ENCODE data around the gene PLCB2. TPM values are rescaled to one million over a fixed set of nuclear protein-coding genes. Genes with fewer than 3 reads are reported as not detected.

PLCB2 gene
- total RNA-seq, 2 donors from 2014 or later, result 5.7 to 9.5 TPM

DNA sequence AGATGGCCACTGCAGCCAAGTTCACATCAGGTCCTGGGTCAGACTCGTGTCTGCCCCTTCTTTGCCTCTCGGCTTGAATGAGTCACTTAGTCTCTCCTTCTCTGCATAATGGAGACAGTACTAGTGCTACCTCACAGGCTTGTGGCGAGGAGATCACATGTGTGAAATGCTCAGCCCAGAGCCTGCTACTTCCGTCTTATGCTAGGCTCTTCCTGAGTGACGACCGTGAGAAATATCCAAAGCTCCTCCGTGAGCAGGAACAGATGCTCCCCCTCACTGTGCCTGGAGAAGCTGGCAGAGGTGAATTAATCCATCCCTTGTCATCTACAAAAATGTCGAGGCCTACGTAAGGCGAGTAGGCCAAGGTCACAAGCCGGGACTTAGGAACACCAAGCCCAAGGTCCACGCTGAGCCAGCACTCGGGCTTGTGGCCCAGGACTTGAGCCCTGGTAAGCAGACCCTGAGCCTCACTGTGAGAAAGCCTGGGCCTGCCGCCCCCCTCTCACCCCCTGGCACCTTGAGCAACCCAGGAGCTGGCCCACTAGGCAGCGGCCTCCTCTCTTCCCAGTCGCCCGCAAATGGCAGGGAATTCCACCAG is 51.0 kb downstream of the PLCB2 start:
- intact Hi-C loops (cut with DNase I), result no loop called here
- Histone ChIP-seq H3K9ac (ENCODE audit: low read depth in 2 of 2, low read length in 2 of 2) (no peak overlapping the region), H3K4me1 (no peaks in the 10 kb centered on the region), H3K36me3 (no peaks in the 10 kb centered on the region), H3K4me3 (no peak overlapping the region), H3K27me3 (peaks cover 19% of the 10 kb centered on the region), H3K27ac (no peak overlapping the region), H3K9me3 (no peaks in the 10 kb centered on the region)
- DNase-seq, result no peak
- TF ChIP-seq, protein P1, sequence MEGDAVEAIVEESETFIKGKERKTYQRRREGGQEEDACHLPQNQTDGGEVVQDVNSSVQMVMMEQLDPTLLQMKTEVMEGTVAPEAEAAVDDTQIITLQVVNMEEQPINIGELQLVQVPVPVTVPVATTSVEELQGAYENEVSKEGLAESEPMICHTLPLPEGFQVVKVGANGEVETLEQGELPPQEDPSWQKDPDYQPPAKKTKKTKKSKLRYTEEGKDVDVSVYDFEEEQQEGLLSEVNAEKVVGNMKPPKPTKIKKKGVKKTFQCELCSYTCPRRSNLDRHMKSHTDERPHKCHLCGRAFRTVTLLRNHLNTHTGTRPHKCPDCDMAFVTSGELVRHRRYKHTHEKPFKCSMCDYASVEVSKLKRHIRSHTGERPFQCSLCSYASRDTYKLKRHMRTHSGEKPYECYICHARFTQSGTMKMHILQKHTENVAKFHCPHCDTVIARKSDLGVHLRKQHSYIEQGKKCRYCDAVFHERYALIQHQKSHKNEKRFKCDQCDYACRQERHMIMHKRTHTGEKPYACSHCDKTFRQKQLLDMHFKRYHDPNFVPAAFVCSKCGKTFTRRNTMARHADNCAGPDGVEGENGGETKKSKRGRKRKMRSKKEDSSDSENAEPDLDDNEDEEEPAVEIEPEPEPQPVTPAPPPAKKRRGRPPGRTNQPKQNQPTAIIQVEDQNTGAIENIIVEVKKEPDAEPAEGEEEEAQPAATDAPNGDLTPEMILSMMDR (IDR thresholded peaks at IDR 0.05), result no peak

DNA sequence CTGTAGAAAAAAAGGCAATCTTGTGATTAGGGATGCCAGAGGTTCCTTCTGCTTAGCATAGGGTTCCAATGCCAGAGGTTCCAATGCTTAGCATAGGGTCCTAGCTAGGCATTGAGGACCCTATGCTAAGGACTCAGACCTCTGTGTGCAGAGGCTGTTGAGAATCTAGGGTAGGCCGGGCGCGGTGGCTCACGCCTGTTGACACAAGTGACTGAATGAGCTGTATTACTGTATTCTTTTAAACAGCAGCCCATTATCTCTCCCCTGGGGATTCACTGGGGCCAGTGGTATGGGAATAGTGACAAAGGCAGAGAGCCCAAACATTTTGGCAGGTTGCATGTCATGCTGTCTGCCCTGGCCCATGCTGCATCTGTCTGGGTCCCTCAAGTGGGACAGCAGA is 52.7 kb downstream of the PLCB2 start:
- Histone ChIP-seq H3K4me3 (no peak overlapping the region), H3K27ac (no peak overlapping the region), H3K9ac (ENCODE audit: low read depth in 2 of 2, low read length in 2 of 2) (no peak overlapping the region), H3K36me3 (no peaks in the 10 kb centered on the region), H3K27me3 (peaks cover 20% of the 10 kb centered on the region), H3K9me3 (no peaks in the 10 kb centered on the region), H3K4me1 (no peaks in the 10 kb centered on the region)
- no peak for DNase-seq
- intact Hi-C loops (cut with DNase I), result no loop called here
- TF ChIP-seq, protein P1 (IDR thresholded peaks at IDR 0.05), result no peak

DNA sequence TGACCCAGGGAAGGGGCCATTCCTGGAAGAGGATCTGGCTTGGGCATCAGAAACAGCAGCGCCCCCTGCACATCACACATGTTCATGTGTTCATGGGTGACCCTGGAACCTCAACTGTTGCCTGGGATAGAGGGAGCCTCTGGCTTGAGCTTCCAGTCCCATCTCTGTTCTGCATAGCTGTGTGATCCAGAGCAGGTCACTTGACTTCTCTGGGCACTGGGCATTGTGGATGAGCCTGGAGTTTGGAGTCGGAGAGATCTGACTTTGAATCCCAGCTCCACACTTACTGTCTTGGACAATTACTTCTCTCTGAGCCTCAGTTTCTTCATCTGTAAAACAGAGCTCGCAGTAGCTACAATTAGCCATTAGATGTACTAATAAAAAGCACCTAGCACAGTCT is 53.3 kb downstream of the PLCB2 start:
- H3K36me3 ChIP-seq, result no peaks in the 10 kb centered on the region

DNA sequence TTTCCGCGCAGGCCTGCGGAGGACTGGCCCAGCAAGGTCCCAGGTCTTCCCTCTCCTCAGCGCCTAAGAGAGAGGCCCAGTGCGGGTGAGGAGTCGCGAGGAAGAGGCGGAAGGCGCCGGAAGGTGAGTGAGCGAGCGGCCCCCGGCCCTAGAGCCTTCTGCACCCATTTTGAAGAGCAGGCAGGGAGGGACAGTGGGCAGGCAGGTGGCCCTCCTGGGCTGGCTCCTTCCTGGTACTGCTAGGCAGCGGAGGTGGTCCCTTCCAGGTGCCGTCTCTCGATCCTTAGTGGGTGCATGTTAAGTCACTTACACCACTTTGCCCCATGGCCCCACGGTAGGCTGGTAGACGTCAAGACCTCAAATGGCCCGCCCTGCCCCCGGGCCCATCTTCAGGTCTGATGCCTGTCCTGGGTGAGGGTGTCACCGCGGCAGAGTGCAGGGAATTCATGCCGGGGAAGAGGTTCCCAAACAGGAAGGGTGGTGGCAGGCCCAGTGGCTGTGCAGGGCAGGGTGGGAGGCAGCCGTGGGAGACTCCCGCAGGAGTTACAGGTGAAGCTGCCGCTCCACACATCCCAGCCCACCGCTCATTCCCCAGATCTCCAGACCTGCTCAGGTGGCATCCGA is 54.5 kb downstream of the PLCB2 start:
- TF ChIP-seq, protein P1 (IDR thresholded peaks at IDR 0.05), result no peak
- H3K4me1 ChIP-seq, result no peaks in the 10 kb centered on the region
- no peak overlapping the region for H3K27ac ChIP-seq
- H3K4me3 ChIP-seq, result peak overlapping the region; percentile 73
- DNase-seq, result no peak
- peaks cover 20% of the 10 kb centered on the region for H3K27me3 ChIP-seq
- no peaks in the 10 kb centered on the region for H3K36me3 ChIP-seq
- no peaks in the 10 kb centered on the region for H3K9me3 ChIP-seq
- intact Hi-C loops (cut with DNase I), result no loop called here
- H3K9ac ChIP-seq (ENCODE audit: low read depth in 2 of 2, low read length in 2 of 2), result peak overlapping the region; percentile 63 to 82

More for the DNA sequence above, 53.3 kb downstream of the PLCB2 start:
- Histone ChIP-seq H3K9ac (ENCODE audit: low read depth in 2 of 2, low read length in 2 of 2) (no peak overlapping the region), H3K4me3 (no peak overlapping the region), H3K27ac (no peak overlapping the region), H3K4me1 (no peaks in the 10 kb centered on the region), H3K27me3 (peaks cover 20% of the 10 kb centered on the region), H3K9me3 (no peaks in the 10 kb centered on the region)
- TF ChIP-seq, protein P1 (IDR thresholded peaks at IDR 0.05), result no peak
- no peak for DNase-seq
- intact Hi-C loops (cut with DNase I), result no loop called here

DNA sequence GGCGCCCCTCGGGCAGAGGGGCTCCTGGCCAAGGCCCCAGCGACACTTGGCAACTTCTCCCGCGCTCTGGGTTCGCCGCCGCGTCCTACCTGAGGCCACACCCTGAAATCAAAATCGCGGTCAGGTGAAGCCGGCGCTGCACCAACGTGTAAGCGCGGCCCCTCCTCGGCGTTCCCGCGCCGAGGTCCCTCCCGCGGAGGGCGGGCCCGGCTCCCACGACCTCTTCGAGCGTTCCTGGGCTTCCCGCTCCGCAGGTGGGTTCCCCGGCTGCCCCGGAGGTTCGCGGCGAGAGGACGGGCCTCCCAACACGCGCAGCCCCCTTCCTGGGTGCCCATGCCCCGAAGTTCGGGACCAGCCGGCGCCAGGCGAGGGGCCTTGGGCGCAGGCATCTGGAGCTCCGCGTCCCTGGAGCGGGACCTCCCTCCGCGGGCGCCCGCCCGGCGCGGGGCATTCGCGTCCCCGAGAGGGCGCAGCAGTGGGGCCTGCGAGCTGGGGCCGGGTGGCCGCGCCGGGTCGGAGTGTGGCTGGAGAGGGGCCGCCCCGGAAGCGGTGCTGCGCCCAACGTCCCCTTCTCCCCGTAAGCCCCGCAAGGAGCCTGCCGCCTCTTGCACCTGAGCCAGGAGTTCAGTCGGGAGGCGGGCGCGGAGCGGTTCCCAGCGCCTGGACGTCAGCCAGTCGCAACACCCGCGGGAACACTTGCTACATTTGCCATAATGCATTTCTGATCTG is 55.1 kb downstream of the PLCB2 start:
- Histone ChIP-seq H3K9me3 (no peaks in the 10 kb centered on the region), H3K27ac (no peak overlapping the region), H3K36me3 (no peaks in the 10 kb centered on the region), H3K27me3 (peaks cover 20% of the 10 kb centered on the region), H3K9ac (ENCODE audit: low read depth in 2 of 2, low read length in 2 of 2) (peak overlapping the region; percentile 63 to 82), H3K4me1 (no peaks in the 10 kb centered on the region), H3K4me3 (peak overlapping the region; percentile 73)
- TF ChIP-seq, protein P1 (IDR thresholded peaks at IDR 0.05), result no peak
- intact Hi-C loops (cut with DNase I), result no loop called here
- peak; percentile 73 for DNase-seq
